ENCODE measurements around the gene TERT.
"Not testable (repeated sequence)": the region's sequence is repeated elsewhere in the genome, so short reads cannot be mapped to it uniquely, and the experiment has no call there.

Gene TERT

GRCh38 chr5:1294835-1295649, at the start of gene TERT:
Gene TERT, minus strand, starts transcription at chr5:1295068. Its CDS starts 79 bp downstream, at chr5:1294989.
- DNase-seq, result peak; percentile 88

GRCh38 chr5:1343931-1344901, 49.3 kb upstream of the TERT start:
- peak; percentile 25 for DNase-seq

- no peak for DNase-seq
Observed at GRCh38 chr5:1343315-1343751, 48.5 kb upstream of the TERT start.

- DNase-seq, result not testable (repeated sequence)
Observed at GRCh38 chr5:1342711-1343110, 47.8 kb upstream of the TERT start.

GRCh38 chr5:1342268-1342667, 47.4 kb upstream of the TERT start:
- no peak for DNase-seq

- no peak for DNase-seq
Observed at GRCh38 chr5:1341863-1342262, 47.0 kb upstream of the TERT start.

GRCh38 chr5:1339818-1340210, 44.9 kb upstream of the TERT start:
- DNase-seq, result not testable (repeated sequence)

- not testable (repeated sequence) for DNase-seq
Observed at GRCh38 chr5:1339139-1339817, 44.4 kb upstream of the TERT start.

- DNase-seq, result no peak
Observed at GRCh38 chr5:1338506-1339070, 43.7 kb upstream of the TERT start.

- no peak for DNase-seq
Observed at GRCh38 chr5:1338196-1338490, 43.3 kb upstream of the TERT start.

- DNase-seq, result no peak
Observed at GRCh38 chr5:1337489-1338195, 42.8 kb upstream of the TERT start.

GRCh38 chr5:1336749-1337488, 42.1 kb upstream of the TERT start:
- no peak for DNase-seq

GRCh38 chr5:1336106-1336561, 41.3 kb upstream of the TERT start:
- DNase-seq, result no peak

- no peak for DNase-seq
Observed at GRCh38 chr5:1335540-1336095, 40.8 kb upstream of the TERT start.

GRCh38 chr5:1334831-1335539, 40.1 kb upstream of the TERT start:
- DNase-seq, result no peak

- DNase-seq, result no peak
Observed at GRCh38 chr5:1333986-1334385, 39.1 kb upstream of the TERT start.

- not testable (repeated sequence) for DNase-seq
Observed at GRCh38 chr5:1333286-1333685, 38.4 kb upstream of the TERT start.

- DNase-seq, result no peak
Observed at GRCh38 chr5:1332461-1333001, 37.7 kb upstream of the TERT start.

GRCh38 chr5:1331861-1332405, 37.1 kb upstream of the TERT start:
- no peak for DNase-seq

Measured in activated CD4-positive, alpha-beta T cell treated with anti-CD3 and anti-CD28 coated beads for 48 hours (primary cell).